ENCODE measurements around the gene DCDC1. TPM values are rescaled to one million over a fixed set of nuclear protein-coding genes. Genes with fewer than 3 reads are reported as not detected.
"Not testable (repeated sequence)": the region's sequence is repeated elsewhere in the genome, so short reads cannot be mapped to it uniquely, and the experiment has no call there.

Gene DCDC1
- total RNA-seq, 4 donors from 2014 or later, result 0.06 to 1.7 (median 0.36) TPM; not detected in 1

DNA sequence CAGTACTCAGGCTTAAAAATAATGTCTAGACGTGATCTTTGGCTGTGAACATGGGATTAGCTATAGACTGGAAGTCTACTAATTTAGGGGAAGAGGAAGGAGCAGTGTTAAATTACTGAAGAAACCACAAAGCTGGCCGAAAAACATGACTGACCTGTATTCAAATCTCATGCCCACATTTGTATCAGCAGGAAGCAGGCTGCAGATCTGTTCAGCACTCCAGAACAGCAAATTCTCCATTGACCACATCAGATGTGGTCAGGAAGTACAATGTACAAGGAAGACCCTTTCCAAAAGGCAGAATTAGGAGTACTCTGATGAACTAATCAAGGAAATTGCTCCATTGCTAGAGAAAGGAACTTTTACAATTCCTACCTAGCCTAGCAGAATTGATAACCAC lies 31.7 kb downstream of the DCDC1 start:
- ATAC-seq (ENCODE audit: low FRiP score) (no peak), DNase-seq (ENCODE audit: low spot score) (no peak)
- TF ChIP-seq, protein P1, sequence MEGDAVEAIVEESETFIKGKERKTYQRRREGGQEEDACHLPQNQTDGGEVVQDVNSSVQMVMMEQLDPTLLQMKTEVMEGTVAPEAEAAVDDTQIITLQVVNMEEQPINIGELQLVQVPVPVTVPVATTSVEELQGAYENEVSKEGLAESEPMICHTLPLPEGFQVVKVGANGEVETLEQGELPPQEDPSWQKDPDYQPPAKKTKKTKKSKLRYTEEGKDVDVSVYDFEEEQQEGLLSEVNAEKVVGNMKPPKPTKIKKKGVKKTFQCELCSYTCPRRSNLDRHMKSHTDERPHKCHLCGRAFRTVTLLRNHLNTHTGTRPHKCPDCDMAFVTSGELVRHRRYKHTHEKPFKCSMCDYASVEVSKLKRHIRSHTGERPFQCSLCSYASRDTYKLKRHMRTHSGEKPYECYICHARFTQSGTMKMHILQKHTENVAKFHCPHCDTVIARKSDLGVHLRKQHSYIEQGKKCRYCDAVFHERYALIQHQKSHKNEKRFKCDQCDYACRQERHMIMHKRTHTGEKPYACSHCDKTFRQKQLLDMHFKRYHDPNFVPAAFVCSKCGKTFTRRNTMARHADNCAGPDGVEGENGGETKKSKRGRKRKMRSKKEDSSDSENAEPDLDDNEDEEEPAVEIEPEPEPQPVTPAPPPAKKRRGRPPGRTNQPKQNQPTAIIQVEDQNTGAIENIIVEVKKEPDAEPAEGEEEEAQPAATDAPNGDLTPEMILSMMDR (IDR thresholded peaks at IDR 0.05), result no peak

DNA sequence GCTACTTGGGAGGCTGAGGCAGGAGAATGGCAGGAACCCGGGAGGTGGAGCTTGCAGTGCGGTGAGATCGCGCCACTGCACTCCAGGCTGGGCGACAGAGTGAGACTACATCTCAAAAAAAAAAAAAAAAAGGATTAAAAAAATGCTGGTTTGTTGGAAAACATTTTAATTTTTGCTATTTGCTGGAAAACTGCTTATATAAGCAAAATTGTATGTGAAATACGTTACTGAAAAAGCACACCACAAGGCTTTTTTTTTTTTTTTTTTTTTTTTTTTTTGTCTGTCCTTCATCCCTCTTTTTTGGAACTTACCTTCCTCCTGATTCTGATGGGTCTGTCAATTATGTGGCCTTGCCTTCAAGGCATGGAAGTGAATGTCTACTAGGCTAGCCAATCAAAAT lies 40.8 kb downstream of the DCDC1 start:
- TF ChIP-seq, protein P1 (IDR thresholded peaks at IDR 0.05), result no peak
- ATAC-seq (ENCODE audit: low FRiP score) (no peak), DNase-seq (ENCODE audit: low spot score) (no peak)

DNA sequence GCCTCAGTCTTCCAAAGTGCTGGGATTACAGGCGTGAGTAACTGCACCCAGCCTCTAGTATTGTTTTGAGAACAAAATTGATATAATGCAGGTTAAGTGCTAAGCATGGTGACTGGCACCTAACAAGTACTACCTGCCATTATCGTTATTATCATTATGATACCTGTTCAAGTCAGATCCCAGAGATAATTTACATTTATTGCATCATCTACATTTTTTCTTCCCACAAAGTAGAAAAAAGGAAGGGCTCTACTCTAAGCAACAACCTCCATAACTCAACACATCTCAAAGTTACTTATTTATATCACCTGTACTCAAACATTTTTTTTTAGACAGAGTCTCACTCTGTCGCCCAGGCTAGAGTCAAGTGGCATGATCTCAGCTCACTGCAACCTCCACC lies 42.1 kb downstream of the DCDC1 start:
- ATAC-seq (ENCODE audit: low FRiP score), result no peak

DNA sequence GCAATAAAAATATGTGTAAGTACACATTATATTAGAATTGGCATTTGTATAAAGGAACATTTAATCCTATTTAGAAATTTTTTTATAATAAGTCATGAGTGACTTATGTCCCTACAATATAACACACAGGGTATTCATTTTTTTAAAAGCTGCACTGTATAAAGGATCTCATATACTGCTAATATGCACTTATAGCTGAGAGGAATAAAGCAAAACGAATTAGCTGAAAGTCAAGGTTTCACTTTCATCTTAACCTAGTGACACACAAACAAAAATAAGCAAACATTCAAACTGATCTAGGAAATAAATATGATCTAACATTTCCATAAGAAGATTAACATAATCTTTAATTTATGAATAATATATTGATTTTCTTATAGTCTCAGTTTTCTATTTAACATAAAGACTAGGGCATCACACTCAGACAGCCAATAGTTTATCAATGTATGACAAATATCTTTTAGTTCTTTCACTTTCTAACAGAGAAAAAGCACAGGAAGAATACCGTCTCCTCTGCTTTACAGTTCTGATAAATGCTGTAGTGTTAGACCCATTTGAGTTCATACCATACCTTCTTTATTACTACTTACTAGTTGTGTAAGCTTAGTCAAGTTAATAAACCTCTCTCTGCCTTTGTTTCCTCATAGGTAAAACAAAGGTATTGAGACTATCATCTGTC lies 42.9 kb downstream of the DCDC1 start:
- DNase-seq (ENCODE audit: low spot score) (no peak), ATAC-seq (ENCODE audit: low FRiP score) (no peak)

More for the DNA sequence above, 42.1 kb downstream of the DCDC1 start:
- TF ChIP-seq, protein P1 (IDR thresholded peaks at IDR 0.05), result no peak
- no peak for DNase-seq (ENCODE audit: low spot score)

DNA sequence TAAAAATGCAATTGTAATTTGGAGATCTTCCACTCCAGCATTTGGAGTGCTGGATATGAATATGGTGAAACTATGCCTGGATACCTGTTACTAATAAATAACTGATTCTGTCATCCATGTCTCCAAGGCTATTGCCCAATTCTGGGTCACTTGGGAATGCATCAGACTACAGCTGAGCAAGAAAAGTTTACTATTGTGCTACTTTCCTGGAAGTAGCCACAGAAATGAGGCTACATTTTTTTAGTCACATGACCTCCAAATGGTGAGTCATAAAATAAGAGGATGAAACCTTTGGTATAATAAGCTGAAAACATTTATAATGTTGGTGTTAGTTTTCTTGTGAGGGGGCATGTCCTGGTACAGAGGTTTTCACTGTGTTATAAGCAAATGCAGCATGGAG lies 44.4 kb downstream of the DCDC1 start:
- ATAC-seq (ENCODE audit: low FRiP score) (peak; percentile 78), DNase-seq (ENCODE audit: low spot score) (no peak)
- TF ChIP-seq, protein P1 (IDR thresholded peaks at IDR 0.05), result no peak

More for the DNA sequence above, 42.9 kb downstream of the DCDC1 start:
- TF ChIP-seq, protein P1 (IDR thresholded peaks at IDR 0.05), result no peak

DNA sequence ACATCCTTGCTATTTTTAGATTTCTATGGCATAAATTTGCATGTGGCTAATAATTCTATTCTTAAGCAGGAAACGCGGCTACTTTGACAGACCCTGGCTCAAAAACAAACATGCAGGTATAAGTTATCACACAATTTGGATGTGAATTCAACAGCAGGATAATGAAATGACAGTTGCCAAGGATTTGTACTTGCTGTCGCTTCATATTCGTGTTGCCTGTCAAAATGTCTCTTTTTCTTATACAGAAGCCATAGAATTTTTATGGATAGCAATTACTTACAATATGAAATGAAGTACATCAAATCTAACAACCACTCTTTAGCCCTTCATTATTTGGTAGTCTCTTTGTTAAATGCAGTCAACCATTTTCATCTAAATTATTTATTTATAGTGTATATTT lies 46.4 kb downstream of the DCDC1 start:
- DNase-seq (ENCODE audit: low spot score) (no peak), ATAC-seq (ENCODE audit: low FRiP score) (no peak)
- TF ChIP-seq, protein P1 (IDR thresholded peaks at IDR 0.05), result no peak

DNA sequence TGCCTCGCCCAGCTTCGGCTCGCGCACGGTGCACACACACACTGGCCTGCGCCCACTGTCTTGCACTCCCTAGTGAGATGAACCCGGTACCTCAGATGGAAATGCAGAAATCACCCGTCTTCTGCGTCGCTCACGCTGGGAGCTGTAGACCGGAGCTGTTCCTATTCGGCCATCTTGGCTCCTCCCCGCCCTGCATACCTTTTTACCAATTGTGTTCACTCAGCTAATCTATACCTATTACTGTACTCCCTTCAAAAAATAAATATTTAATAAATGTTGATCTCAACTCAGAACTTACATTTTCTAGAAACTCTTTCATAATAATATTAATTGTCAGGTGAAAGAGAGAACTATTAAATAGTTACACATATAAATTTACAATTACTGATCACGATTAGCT lies 48.0 kb downstream of the DCDC1 start:
- ATAC-seq (ENCODE audit: low FRiP score); DNase-seq (ENCODE audit: low spot score): not testable (repeated sequence)
